AG09319 (cell line): Measurements from ENCODE around the gene ZNF536.

Experiments used
- DNase-seq: peaks from one replicate; pipeline ENCODE4 v3.0.0-alpha.2; 2010; ENCODE audit warnings: low read depth; ENCODE audit errors: extremely low read depth
- CTCF ChIP-seq: IDR thresholded peaks from 2 replicates; pipeline ENCODE4 v1.5.1; 2011; ENCODE audit warnings: low read depth, mild to moderate bottlenecking, inconsistent platforms, low read length, moderate library complexity

Gene ZNF536

GRCh38 chr19:30450100-30450499, 77.9 kb downstream of the ZNF536 start:
- no peak for TF ChIP-seq CTCF
- DNase-seq, result peak; percentile 10

- DNase-seq, result no peak
- TF ChIP-seq CTCF, result no peak
Observed at GRCh38 chr19:30450835-30451321, 78.7 kb downstream of the ZNF536 start.

- TF ChIP-seq CTCF, result no peak
- DNase-seq, result no peak
Observed at GRCh38 chr19:30452931-30453330, 80.7 kb downstream of the ZNF536 start.

GRCh38 chr19:30453743-30454142, 81.6 kb downstream of the ZNF536 start:
- no peak for DNase-seq
- no peak for TF ChIP-seq CTCF

- TF ChIP-seq CTCF, result no peak
- no peak for DNase-seq
Observed at GRCh38 chr19:30455881-30456280, 83.7 kb downstream of the ZNF536 start.

GRCh38 chr19:30457484-30457883, 85.3 kb downstream of the ZNF536 start:
- TF ChIP-seq CTCF, result no peak
- DNase-seq, result no peak

- TF ChIP-seq CTCF, result no peak
- no peak for DNase-seq
Observed at GRCh38 chr19:30459859-30460258, 87.7 kb downstream of the ZNF536 start.
